NCI-H526 treated with DMSO at 0.1 percent for 48 hours (cell line): ENCODE results near the gene RAB18.
"Not testable (repeated sequence)": the region's sequence is repeated elsewhere in the genome, so short reads cannot be mapped to it uniquely, and the experiment has no call there.

Experiments used
- DNase-seq: peaks from one replicate; lab custom pipeline; 2025; lab: John Stamatoyannopoulos, UW

The RAB18 gene

GRCh38 chr10:27504808-27505460 is 830 bp downstream of the RAB18 start:
- no peak for DNase-seq

DNA sequence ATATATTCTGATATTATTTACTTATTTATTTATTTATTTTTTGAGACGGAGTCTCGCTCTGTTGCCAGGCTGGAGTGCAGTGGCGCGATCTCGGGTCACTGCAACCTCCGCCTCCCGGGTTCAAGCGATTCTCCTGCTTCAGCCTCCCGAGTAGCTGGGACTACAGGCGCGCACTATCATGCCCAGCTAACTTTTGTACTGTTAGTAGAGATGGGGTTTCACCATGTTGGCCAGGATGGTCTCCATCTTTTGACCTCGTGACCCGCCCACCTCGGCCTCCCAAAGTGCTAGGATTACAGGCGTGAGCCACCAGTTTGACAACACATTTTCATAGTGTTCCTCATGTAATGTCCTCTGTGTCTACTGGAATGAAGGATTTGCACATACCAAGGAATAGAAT is 1.4 kb downstream of the RAB18 start:
- DNase-seq, result not testable (repeated sequence)

DNA sequence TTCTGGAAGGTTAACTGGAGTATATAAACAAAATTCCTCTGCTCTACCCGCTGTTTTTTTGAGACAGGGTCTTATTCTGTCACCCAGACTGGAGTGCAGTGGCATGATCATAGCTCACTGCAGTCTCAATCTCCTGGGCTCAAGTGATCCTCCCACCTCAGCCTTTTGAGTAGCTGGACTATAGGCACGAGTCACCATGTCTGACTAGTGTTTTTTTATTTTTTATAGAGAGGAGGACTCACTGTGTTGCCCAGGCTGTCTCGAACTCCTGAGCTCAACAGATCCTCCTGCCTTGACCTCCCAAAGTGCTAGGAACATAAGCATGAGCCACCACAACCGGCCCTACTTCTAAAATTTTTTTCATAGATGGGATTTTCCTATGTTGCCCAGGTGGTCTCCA is 2.2 kb downstream of the RAB18 start:
- no peak for DNase-seq

- DNase-seq, result no peak
Measured at GRCh38 chr10:27512548-27512947, 8.4 kb downstream of the RAB18 start.

DNA sequence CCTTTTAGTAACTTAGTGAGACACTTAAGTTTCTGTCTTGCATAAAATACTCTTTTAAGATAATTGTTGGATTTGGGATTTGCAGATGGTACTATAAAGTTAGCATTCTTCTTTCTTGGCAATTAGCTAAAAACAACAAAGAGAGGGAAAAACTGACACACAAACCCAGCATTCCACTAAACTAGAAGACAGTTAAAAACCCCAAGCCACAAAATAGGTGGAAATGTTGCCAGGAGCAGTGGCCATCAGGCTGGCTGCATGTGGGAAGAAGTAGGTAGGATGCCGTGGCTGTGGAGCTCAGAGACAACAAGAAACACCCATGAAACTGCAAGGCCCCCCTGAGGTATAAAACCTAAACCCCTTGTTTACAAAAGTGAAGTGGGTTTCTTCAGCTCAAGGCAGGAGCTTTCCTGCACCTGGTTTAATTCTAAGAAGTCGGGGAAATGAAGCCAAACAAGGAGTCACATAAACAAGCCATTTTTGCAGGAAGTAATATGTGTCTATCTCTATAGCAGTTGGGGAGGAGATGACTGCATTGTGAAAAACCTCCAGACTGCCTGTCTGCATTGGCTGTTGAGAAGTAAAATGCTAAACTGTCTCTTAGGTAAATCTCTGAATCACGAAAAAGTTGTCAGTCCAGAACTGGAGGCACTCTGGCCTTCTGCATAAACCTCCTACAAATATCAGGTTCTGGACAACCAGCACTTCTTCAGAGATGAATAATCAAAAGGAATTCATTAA is 9.5 kb downstream of the RAB18 start:
- no peak for DNase-seq

DNA sequence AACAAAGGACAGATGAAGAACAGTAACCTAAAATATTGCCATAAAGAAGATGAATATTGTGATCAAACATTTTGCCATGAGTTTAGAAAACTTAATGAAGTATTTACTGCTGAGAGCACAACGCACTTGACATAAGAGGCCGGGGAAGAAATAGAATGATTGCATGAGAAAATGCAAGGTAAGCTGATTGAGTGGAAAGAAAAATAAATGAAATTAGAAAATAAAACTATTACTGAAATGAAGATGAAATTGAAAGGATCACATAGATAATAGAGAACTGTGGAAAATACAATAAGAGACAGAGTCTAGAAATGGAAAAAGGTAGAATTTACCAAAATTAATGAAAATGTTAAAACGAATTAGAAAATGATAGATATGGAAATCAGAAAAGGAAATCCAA is 10.1 kb downstream of the RAB18 start:
- no peak for DNase-seq

DNA sequence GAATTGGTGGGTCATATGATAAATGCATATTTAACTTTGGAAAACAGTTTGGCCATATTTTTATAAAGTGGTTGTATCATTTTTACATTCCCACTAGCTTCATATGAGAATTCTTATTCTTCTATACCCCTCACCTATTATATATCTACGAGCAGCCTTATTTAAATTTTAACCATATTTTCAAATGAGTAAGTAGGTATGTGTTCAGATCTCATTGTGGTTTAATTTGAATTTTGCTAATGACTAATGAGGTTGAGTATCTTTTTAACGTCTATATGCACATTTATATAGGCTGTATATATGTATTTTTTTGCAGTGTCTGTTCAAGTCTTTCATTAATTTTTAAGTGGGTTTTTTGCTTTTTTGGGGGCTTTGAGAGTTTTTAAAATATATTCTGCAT is 14.2 kb downstream of the RAB18 start:
- peak; percentile 5 for DNase-seq

GRCh38 chr10:27525819-27526218 is 21.7 kb downstream of the RAB18 start:
- DNase-seq, result peak; percentile 55

GRCh38 chr10:27526242-27526641 is 22.1 kb downstream of the RAB18 start:
- DNase-seq, result peak; percentile 1

DNA sequence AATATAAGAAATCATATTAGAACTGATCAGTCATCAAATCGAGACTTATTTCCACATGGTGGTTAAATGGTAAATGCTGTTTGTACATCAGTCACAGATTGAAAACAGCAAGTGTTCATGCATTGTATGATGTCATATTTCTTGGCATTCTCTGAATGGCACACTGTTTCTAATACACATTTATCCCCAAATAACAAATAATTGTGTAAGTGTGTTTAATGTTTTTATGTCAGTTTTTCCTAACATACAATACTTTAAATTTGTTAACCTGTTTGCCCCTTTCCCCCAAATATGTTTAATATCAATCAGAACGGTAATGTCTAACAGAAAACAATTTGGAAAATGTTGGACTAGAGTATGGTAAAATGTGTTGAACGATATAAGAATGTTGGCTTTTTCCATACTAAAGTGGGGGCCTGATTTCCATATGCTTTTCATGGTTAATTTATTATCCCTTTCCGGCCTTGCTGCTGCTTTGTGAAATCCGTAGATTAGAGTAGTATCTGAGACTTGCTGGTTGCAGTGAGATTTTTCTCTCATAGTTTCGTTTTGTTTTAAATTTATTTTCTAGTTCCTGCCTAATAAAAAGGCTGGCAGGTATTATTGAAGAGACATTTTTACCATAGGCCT is 23.7 kb downstream of the RAB18 start:
- DNase-seq, result peak; percentile 48

GRCh38 chr10:27529010-27529783 is 25.1 kb downstream of the RAB18 start:
- peak; percentile 17 for DNase-seq

DNA sequence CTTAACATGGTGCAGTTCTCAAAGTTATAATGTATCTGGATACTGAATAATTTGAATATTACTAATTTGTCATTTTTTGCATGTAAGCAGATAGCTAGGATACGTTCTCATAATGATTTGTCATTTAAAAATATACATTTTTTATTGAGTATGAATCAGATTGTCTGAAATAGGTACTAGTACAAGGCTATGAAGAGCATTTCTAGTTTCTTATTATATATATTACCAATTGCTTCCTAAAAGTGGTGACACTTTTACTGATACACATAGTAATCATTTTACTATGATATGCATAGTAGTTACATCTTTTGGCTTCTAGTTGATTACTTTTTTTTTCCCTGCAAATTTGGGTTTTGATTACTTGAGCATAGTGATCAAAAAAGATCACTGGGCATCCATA is 26.4 kb downstream of the RAB18 start:
- DNase-seq, result no peak

- no peak for DNase-seq
Measured at GRCh38 chr10:27531336-27531847, 27.3 kb downstream of the RAB18 start.

GRCh38 chr10:27534161-27534700 is 30.1 kb downstream of the RAB18 start:
- DNase-seq, result no peak

- DNase-seq, result no peak
Measured at GRCh38 chr10:27535317-27535716, 31.2 kb downstream of the RAB18 start.

- no peak for DNase-seq
Measured at GRCh38 chr10:27536437-27536836, 32.3 kb downstream of the RAB18 start.

GRCh38 chr10:27537166-27537565 is 33.1 kb downstream of the RAB18 start:
- no peak for DNase-seq

DNA sequence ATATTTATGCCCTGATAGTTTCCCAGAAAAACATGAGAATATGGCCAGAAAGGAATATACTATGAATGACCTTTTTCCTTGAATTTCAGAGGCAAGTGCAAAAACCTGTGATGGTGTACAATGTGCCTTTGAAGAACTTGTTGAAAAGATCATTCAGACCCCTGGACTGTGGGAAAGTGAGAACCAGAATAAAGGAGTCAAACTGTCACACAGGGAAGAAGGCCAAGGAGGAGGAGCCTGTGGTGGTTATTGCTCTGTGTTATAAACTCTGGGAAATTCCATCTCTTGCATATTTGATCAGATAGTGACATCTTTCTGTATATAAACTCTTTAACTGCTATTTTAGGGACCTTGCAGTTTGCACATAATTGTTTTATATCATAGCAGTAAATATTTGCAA is 33.7 kb downstream of the RAB18 start:
- no peak for DNase-seq

DNA sequence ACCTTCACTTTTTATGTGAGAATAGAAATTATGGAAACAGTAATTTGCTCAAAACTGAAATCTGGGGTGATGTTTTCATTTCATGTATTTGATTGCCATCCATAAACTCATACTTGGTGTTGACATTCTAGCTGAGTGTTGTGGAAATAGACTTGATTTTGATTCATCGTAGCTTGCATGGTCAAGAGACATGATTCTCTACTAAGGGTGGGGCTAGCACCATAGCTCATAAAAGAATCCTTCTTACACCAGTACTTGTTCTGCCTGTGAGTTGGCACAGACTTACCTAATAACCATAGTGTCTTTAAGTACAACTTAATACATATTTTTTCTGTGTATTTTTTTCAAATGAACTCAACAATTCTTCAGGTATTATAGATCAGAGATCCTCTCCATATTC is 36.6 kb downstream of the RAB18 start:
- no peak for DNase-seq

DNA sequence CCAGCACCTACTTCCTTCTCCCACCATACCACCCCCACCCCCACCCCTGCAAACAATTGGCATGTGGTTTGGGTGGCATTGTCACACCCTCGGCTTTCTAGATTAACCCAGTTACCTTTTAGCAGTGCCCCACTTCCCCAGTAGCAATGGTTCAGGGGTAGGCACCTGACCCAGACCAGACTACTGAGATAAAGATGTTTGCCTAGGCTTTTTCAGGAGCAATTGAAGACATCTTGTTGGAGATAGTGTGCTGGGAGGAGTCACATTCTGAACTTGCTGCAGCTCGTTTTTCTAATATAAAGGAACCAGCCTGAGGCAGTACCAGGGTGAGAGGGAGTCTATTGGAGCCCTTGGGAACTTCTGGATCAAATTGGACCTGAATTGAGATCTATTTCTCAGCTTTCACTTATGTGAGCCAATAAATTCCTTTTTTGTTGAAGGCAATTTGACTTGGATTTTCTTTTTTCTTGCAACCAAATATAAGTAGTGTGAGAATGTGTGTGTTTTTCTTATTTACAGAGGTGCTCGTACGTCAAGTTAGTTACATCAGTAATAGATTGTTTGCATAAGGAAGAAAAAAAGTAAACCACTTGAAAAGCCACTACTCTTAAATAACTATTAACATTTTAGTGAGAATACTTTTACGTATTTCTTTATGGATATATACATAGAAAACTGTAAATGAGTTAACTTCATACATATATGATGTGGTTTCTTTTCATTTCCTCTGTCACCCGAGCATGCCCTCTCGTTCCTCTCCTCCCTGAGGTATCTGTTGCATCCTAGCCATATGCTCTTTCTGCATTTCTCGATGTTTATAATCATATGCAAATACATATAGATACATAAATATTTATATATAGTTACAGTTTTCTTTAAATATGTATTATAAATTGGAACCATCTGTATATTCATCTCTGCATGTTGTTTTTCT is 38.0 kb downstream of the RAB18 start:
- no peak for DNase-seq

DNA sequence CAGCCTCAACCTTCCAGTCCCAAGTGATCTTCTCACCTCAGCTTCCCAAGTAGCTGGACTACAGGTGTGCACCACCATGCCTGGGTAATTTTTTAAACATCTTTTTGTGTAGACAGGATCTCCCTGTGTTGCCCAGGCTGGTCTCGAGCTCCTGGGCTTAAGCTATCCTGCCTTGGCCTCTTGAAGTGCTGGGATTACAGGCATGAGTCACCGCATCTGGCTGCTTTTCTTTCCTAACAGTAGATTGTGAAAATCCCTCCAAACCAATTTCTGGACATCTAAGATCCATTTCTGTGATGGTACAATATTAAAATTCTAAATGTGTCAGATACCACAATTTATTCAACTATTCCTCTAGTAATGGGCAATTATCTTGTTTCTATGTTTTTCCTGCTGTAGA is 38.7 kb downstream of the RAB18 start:
- no peak for DNase-seq
